H1 (cell line): Measurements from ENCODE around the gene CACNA1C. TPM values are rescaled to one million over a fixed set of nuclear protein-coding genes. Genes with fewer than 3 reads are reported as not detected.
"Not testable (repeated sequence)": the region's sequence is repeated elsewhere in the genome, so short reads cannot be mapped to it uniquely, and the experiment has no call there.

Experiments used
- CTCF ChIA-PET: fragments of 300-600 bp; sonication (Branson Sonifier 250); formaldehyde crosslinking; loops from one replicate; lab custom pipeline; 2021; ENCODE audit not compliant: partially characterized antibody; lab: Charles Lee
- POLR2A ChIA-PET: fragments of 300-600 bp; sonication (Branson Sonifier 250); formaldehyde crosslinking; loops from one replicate; lab custom pipeline; 2021; ENCODE audit warnings: inconsistent platforms; ENCODE audit not compliant: partially characterized antibody; lab: Charles Lee
- DNase-seq, 2 experiments: peaks; one replicate each; pipeline versions ENCODE4 v3.0.0 to v3.0.0-alpha.2; 2010 to 2022; ENCODE audit warnings: low spot score in 2 of 2, low read depth in 1 of 2, mixed read lengths in 1 of 2
- FAIRE-seq: peaks from 2 replicates; lab custom pipeline; 2011; peaks lifted over from hg19 to GRCh38; lab: Jason Lieb, UNC
- H2AFZ ChIP-seq: 2 replicates; pipeline ENCODE4 v1.8.1; 2012; ENCODE audit warnings: low read length, inconsistent platforms
- H2AK5ac ChIP-seq: 2 replicates; pipeline ENCODE4 v1.6.1; 2013; ENCODE audit warnings: low read depth, low read length
- H2BK120ac ChIP-seq: replicated peaks from 2 replicates; pipeline ENCODE3; 2013; ENCODE audit warnings: low read depth, low read length, inconsistent platforms
- H2BK12ac ChIP-seq: 2 replicates; pipeline ENCODE4 v1.6.1; 2013; ENCODE audit warnings: low read depth, low read length
- H2BK15ac ChIP-seq: 2 replicates; pipeline ENCODE4 v1.6.1; 2013; ENCODE audit warnings: low read length
- H2BK20ac ChIP-seq: 2 replicates; pipeline ENCODE4 v1.6.1; 2013; ENCODE audit warnings: low read length
- H2BK5ac ChIP-seq: 2 replicates; pipeline ENCODE4 v1.6.1; 2013; ENCODE audit warnings: low read depth, low read length
- H3K14ac ChIP-seq: 2 replicates; pipeline ENCODE4 v1.6.1; 2013; ENCODE audit warnings: inconsistent platforms; ENCODE audit not compliant: insufficient read length
- H3K18ac ChIP-seq: 2 replicates; pipeline ENCODE4 v1.6.1; 2013; ENCODE audit warnings: low read length; ENCODE audit errors: extremely low read depth
- H3K23ac ChIP-seq: 2 replicates; pipeline ENCODE4 v1.6.1; 2013; ENCODE audit warnings: inconsistent platforms; ENCODE audit not compliant: insufficient read length
- H3K23me2 ChIP-seq: 2 replicates; pipeline ENCODE4 v1.6.1; 2013; ENCODE audit warnings: low read depth, low read length
- H3K27ac ChIP-seq: 2 replicates; pipeline ENCODE4 v1.6.1; 2011; ENCODE audit warnings: low read depth, low read length, inconsistent platforms
- H3K27me3 ChIP-seq, 4 experiments: replicated peaks in 1 of 4; 1 replicate in 1 of 4; 2 replicates in 3 of 4; pipeline versions ENCODE4 v1.6.1 to v1.8.1; 2011 to 2013; ENCODE audit warnings: low read length in 3 of 4, mild to moderate bottlenecking in 3 of 4, inconsistent platforms in 2 of 4, mixed read lengths in 2 of 4, moderate library complexity in 1 of 4; ENCODE audit not compliant: control insufficient read depth in 3 of 4, insufficient read depth in 3 of 4; ENCODE audit errors: extremely low read depth in 1 of 4
- H3K36me3 ChIP-seq, 4 experiments: 2 replicates each; pipeline versions ENCODE4 v1.6.1 to v1.8.1; 2011 to 2013; ENCODE audit warnings: mild to moderate bottlenecking in 4 of 4, low read length in 3 of 4, moderate library complexity in 2 of 4, control low read depth in 1 of 4, inconsistent platforms in 1 of 4; ENCODE audit not compliant: insufficient read depth in 4 of 4, control insufficient read depth in 2 of 4
- H3K4ac ChIP-seq: replicated peaks from 2 replicates; pipeline ENCODE3; 2013; ENCODE audit warnings: low read length, low read depth, mixed read lengths, inconsistent platforms; ENCODE audit not compliant: insufficient read length
- H3K4me1 ChIP-seq, 4 experiments: replicated peaks in 1 of 4; 1 replicate in 1 of 4; 2 replicates in 3 of 4; pipeline versions ENCODE4 v1.6.1 to v1.8.1; 2011 to 2013; ENCODE audit warnings: low read length in 3 of 4, inconsistent platforms in 2 of 4, mixed read lengths in 1 of 4; ENCODE audit not compliant: insufficient read depth in 4 of 4, control insufficient read depth in 3 of 4
- H3K4me2 ChIP-seq, 2 experiments: 2 replicates each; pipeline versions ENCODE4 v1.6.1 to v1.8.1; 2011 to 2013; ENCODE audit warnings: low read depth in 2 of 2, low read length in 2 of 2, control low read depth in 1 of 2, inconsistent platforms in 1 of 2, mild to moderate bottlenecking in 1 of 2; ENCODE audit not compliant: insufficient read depth in 1 of 2
- H3K4me3 ChIP-seq, 4 experiments: fragments of 200-600, 300-600 bp in 1 of 4; sonication (generic), shearing (Covaris generic), sonication (Bioruptor Twin) in 1 of 4; 2 replicates each; pipeline versions ENCODE4 v1.5.1 to v1.8.1; 2011 to 2016; ENCODE audit warnings: low read length in 4 of 4, low read depth in 3 of 4, control low read depth in 2 of 4, inconsistent platforms in 2 of 4, mild to moderate bottlenecking in 2 of 4, mixed read lengths in 1 of 4, moderate library complexity in 1 of 4; ENCODE audit not compliant: insufficient read depth in 2 of 4; ENCODE audit errors: extremely low read depth in 1 of 4
- H3K56ac ChIP-seq: replicated peaks from 2 replicates; pipeline ENCODE3; 2013; ENCODE audit warnings: low read depth, mild to moderate bottlenecking, mixed read lengths, low read length, inconsistent platforms; ENCODE audit not compliant: insufficient read length
- H3K79me1 ChIP-seq: 2 replicates; pipeline ENCODE4 v1.6.1; 2013; ENCODE audit warnings: low read depth, low read length, control low read depth
- H3K79me2 ChIP-seq, 2 experiments: 2 replicates each; pipeline versions ENCODE4 v1.6.1 to v1.8.1; 2012 to 2013; ENCODE audit warnings: low read length in 2 of 2, mild to moderate bottlenecking in 2 of 2, inconsistent platforms in 1 of 2; ENCODE audit not compliant: insufficient read depth in 2 of 2, control insufficient read depth in 1 of 2
- H3K9ac ChIP-seq, 4 experiments: replicated peaks in 1 of 4; 1 replicate in 1 of 4; 2 replicates in 3 of 4; pipeline versions ENCODE4 v1.6.1 to v1.8.1; 2011 to 2013; ENCODE audit warnings: low read depth in 3 of 4, low read length in 3 of 4, control low read depth in 2 of 4, mild to moderate bottlenecking in 2 of 4, moderate library complexity in 2 of 4, inconsistent platforms in 1 of 4; ENCODE audit errors: extremely low read depth in 1 of 4
- H3K9me3 ChIP-seq, 2 experiments: 2 replicates each; pipeline versions ENCODE4 v1.6.1 to v1.8.1; 2012 to 2013; ENCODE audit warnings: mild to moderate bottlenecking in 2 of 2, moderate library complexity in 2 of 2, control low read depth in 1 of 2, inconsistent platforms in 1 of 2, low read depth in 1 of 2, low read length in 1 of 2, mixed read lengths in 1 of 2; ENCODE audit not compliant: insufficient read depth in 2 of 2
- H4K20me1 ChIP-seq, 2 experiments: replicated peaks in 1 of 2; 2 replicates each; pipeline versions ENCODE3 to v1.8.1; 2011 to 2013; ENCODE audit warnings: inconsistent platforms in 2 of 2, low read length in 2 of 2, mild to moderate bottlenecking in 1 of 2; ENCODE audit not compliant: insufficient read depth in 2 of 2, control insufficient read depth in 1 of 2
- H4K5ac ChIP-seq: 2 replicates; pipeline ENCODE4 v1.6.1; 2013; ENCODE audit warnings: low read length, low read depth, mixed read lengths, inconsistent platforms; ENCODE audit not compliant: insufficient read length
- H4K8ac ChIP-seq: 2 replicates; pipeline ENCODE4 v1.8.0; 2013; ENCODE audit warnings: mild to moderate bottlenecking, moderate library complexity, low read length, inconsistent platforms; ENCODE audit not compliant: insufficient read depth; ENCODE audit errors: extremely low read depth
- H4K91ac ChIP-seq: replicated peaks from 2 replicates; pipeline ENCODE3; 2013; ENCODE audit warnings: low read length, mixed read lengths, inconsistent platforms; ENCODE audit not compliant: insufficient read length
- CTCF ChIP-seq, 3 experiments: IDR thresholded peaks; 1 replicate in 2 of 3; 2 replicates in 1 of 3; pipeline versions ENCODE4 v1.5.1 to v1.6.1; 2011; ENCODE audit warnings: low read length in 3 of 3, mild to moderate bottlenecking in 3 of 3, inconsistent platforms in 2 of 3, low read depth in 1 of 3, moderate library complexity in 1 of 3; ENCODE audit not compliant: insufficient read depth in 1 of 3; ENCODE audit errors: control extremely low read depth in 1 of 3
- FOSL1 ChIP-seq: IDR thresholded peaks from 2 replicates; pipeline ENCODE4 v1.6.1; 2011; ENCODE audit warnings: mild to moderate bottlenecking, low read depth, low read length, moderate library complexity; ENCODE audit not compliant: insufficient read depth
- GTF2F1 ChIP-seq: IDR thresholded peaks from 2 replicates; pipeline ENCODE4 v1.6.1; 2012; ENCODE audit warnings: low read depth, low read length, improper control_type of control experiment, borderline replicate concordance
- JUND ChIP-seq: IDR thresholded peaks from 2 replicates; pipeline ENCODE4 v1.6.1; 2011; ENCODE audit warnings: mild to moderate bottlenecking, improper control_type of control experiment, low read length
- PHF8 ChIP-seq: fragments of 200-600 bp; sonication (generic); conservative IDR thresholded peaks from 2 replicates; pipeline ENCODE4 v1.7.1; 2012; ENCODE audit warnings: low read depth, mild to moderate bottlenecking, inconsistent platforms, low read length, moderate library complexity
- SRF ChIP-seq: IDR thresholded peaks from 2 replicates; pipeline ENCODE4 v1.6.1; 2011; ENCODE audit warnings: mild to moderate bottlenecking, low read depth, low read length, moderate library complexity
- TEAD4 ChIP-seq: IDR thresholded peaks from 2 replicates; pipeline ENCODE4 v1.6.1; 2012; ENCODE audit warnings: low read depth, low read length, inconsistent platforms, mixed read lengths
- WGBS, 2 experiments: shearing (Covaris generic) in 1 of 2; methylation state at CpG; one replicate each; pipeline versions ENCODE4 v1.1.6 to v1.1.7; 2013 to 2015; ENCODE audit warnings: low lambda C conversion rate in 2 of 2, mixed read lengths in 2 of 2, inconsistent platforms in 1 of 2, low coverage in 1 of 2, missing lambda C conversion rate in 1 of 2; ENCODE audit not compliant: insufficient replicate concordance in 2 of 2, insufficient coverage in 1 of 2, insufficient read length in 1 of 2; ENCODE audit errors: extremely low coverage in 1 of 2, missing lambda C conversion rate in 1 of 2; 5-methylcytosine and 5-hydroxymethylcytosine counted together
- polyA plus RNA-seq, 7 experiments: library from polyadenylated mRNA; depleted of rRNA in 3 of 7; stranded (reverse) in 5 of 7; unstranded in 2 of 7; fragments of >200 nt in 5 of 7; fragments of 200-250 nt in 2 of 7; gene quantifications; 1 replicate in 5 of 7; 2 replicates in 1 of 7; 4 replicates in 1 of 7; pipeline versions ENCODE4 v1.2.1 to v1.2.3, GENCODE V29; 2011 to 2013; ENCODE audit warnings: missing spikeins in 2 of 7, mixed read lengths in 2 of 7
- total RNA-seq: library from RNA; stranded (reverse); fragmentation: NEBNext Ultra II Directional; extraction: Animal tissue kit (Norgen Biotek cat#: 25700); gene quantifications from 2 replicates; pipeline ENCODE4 v1.2.1, GENCODE V29; 2021

Gene CACNA1C
- total and polyA plus RNA-seq, 2 of the 8 experiments (the other 6 are each of a cell fraction or from before 2014, with no cell fraction given), result 1.3 TPM

- peak in 2 of 3 experiments; percentile 71 to 83; a peak in 3 of 4 replicates for TF ChIP-seq CTCF (IDR thresholded peaks at IDR 0.05; ENCODE audit: control extremely low read depth in 1 of 3, insufficient read depth in 1 of 3, low read depth in 1 of 3, low read length in 3 of 3)
- no peak for TF ChIP-seq SRF
- no peak for TF ChIP-seq FOSL1
- no peak for TF ChIP-seq PHF8
- peak; percentile 31; the same call in 1 of the 2 replicates for TF ChIP-seq TEAD4
- no peak for TF ChIP-seq GTF2F1
- no peak for TF ChIP-seq JUND
- TF ChIP-seq, all 59 proteins: peak for 3
Observed at GRCh38 chr12:2739832-2740641, 687.2 kb downstream of the CACNA1C start (continued).

GRCh38 chr12:2742037-2742436, 689.2 kb downstream of the CACNA1C start:
- DNase-seq, FAIRE-seq, H3K9ac ChIP-seq: not testable (repeated sequence)

More at GRCh38 chr12:2742037-2742436, 689.2 kb downstream of the CACNA1C start:
- H3K27ac ChIP-seq, H3K9me3 ChIP-seq, H3K79me2 ChIP-seq, H3K56ac ChIP-seq, H2AFZ ChIP-seq, H3K79me1 ChIP-seq, H3K27me3 ChIP-seq, H2BK12ac ChIP-seq, H3K4me1 ChIP-seq, H2AK5ac ChIP-seq, H2BK20ac ChIP-seq, H4K91ac ChIP-seq, H2BK5ac ChIP-seq, H4K8ac ChIP-seq, H3K4me2 ChIP-seq, H2BK15ac ChIP-seq, H3K4ac ChIP-seq, H3K4me3 ChIP-seq, H3K23me2 ChIP-seq, H3K18ac ChIP-seq, H3K36me3 ChIP-seq, H3K23ac ChIP-seq, H3K14ac ChIP-seq, H4K5ac ChIP-seq, POLR2A ChIA-PET, H4K20me1 ChIP-seq, H2BK120ac ChIP-seq: not testable (repeated sequence)
- 92% methylated on average over 8 of the region's 10 CpGs; no CpG with 5 or more reads in 1 of the 2 experiments for WGBS, 2 experiments
- CTCF ChIA-PET, result interaction anchor here (9.2 to 13.1 kb wide), 2 partner anchors 8 to 42 kb away, joined by 66 to 175 read pairs; no protein-coding TSS in a partner anchor
